GM12891 (cell line): Measurements from ENCODE around the gene U2SURP.

Experiments
- PAX5 ChIP-seq: IDR thresholded peaks from 2 replicates; pipeline ENCODE4 v1.6.1; 2011; ENCODE audit warnings: low read length, moderate library complexity, mild to moderate bottlenecking; ENCODE audit not compliant: insufficient read depth, severe bottlenecking
- POLR2A ChIP-seq: IDR thresholded peaks from 2 replicates; pipeline ENCODE4 v1.6.1; 2011; ENCODE audit warnings: low read depth, low read length, control low read depth
- POLR2AphosphoS5 ChIP-seq: IDR thresholded peaks from 2 replicates; pipeline ENCODE4 v1.6.1; 2011; ENCODE audit warnings: low read depth, low read length, control low read depth
- POU2F2 ChIP-seq: IDR thresholded peaks from 2 replicates; pipeline ENCODE4 v1.6.1; 2011; ENCODE audit warnings: low read depth, mild to moderate bottlenecking, control low read depth, low read length, moderate library complexity
- SPI1 ChIP-seq: IDR thresholded peaks from 2 replicates; pipeline ENCODE4 v1.6.1; 2011; ENCODE audit warnings: low read depth, low read length, control low read depth
- TAF1 ChIP-seq: IDR thresholded peaks from 2 replicates; pipeline ENCODE4 v1.6.1; 2011; ENCODE audit warnings: low read depth, low read length, control low read depth

GRCh38 chr3:142990721-142991120 is 10.6 kb upstream of the U2SURP start:
- no peak for TF ChIP-seq POLR2A
- no peak for TF ChIP-seq POLR2AphosphoS5
- TF ChIP-seq TAF1 = no peak
- no peak for TF ChIP-seq POU2F2
- peak; percentile 68 for TF ChIP-seq SPI1
- no peak for TF ChIP-seq PAX5
